ENCODE measurements around the gene ZNF646. TPM values are rescaled to one million over a fixed set of nuclear protein-coding genes. Genes with fewer than 3 reads are reported as not detected.
A peak's percentile ranks its signal among the peaks of the same experiment; 100 is the strongest.
"Not testable (repeated sequence)": the region's sequence is repeated elsewhere in the genome, so short reads cannot be mapped to it uniquely, and the experiment has no call there.

Gene ZNF646
- polyA plus RNA-seq, 1 donor, result 12.4 TPM

- Histone ChIP-seq H3K4me1 (ENCODE audit: control insufficient read depth, insufficient read depth, low read length) (peaks cover 8% of the 10 kb centered on the region), H3K27ac (ENCODE audit: low read length) (no peak overlapping the region), H3K36me3 (ENCODE audit: control insufficient read depth, insufficient read depth, low read length) (peaks cover 16% of the 10 kb centered on the region), H3K4me3 (ENCODE audit: low read length) (no peak overlapping the region), H3K27me3 (ENCODE audit: control insufficient read depth, insufficient read depth, low read length) (no peaks in the 10 kb centered on the region), H3K9me3 (ENCODE audit: control insufficient read depth, low read depth, low read length) (peaks cover 5% of the 10 kb centered on the region)
- DNase-seq, result no peak
- WGBS (ENCODE audit: insufficient coverage, low lambda C conversion rate), result 80% methylated on average over 1 of the region's 5 CpGs
These were observed 18.1 kb downstream of the ZNF646 start for GRCh38 chr16:31092330-31092729.

- Histone ChIP-seq H3K36me3 (ENCODE audit: control insufficient read depth, insufficient read depth, low read length) (peaks cover 13% of the 10 kb centered on the region), H3K4me1 (ENCODE audit: control insufficient read depth, insufficient read depth, low read length) (peaks cover 8% of the 10 kb centered on the region), H3K4me3 (ENCODE audit: low read length) (peak overlapping the region; percentile 85), H3K9me3 (ENCODE audit: control insufficient read depth, low read depth, low read length) (peaks cover 5% of the 10 kb centered on the region), H3K27ac (ENCODE audit: low read length) (no peak overlapping the region), H3K27me3 (ENCODE audit: control insufficient read depth, insufficient read depth, low read length) (no peaks in the 10 kb centered on the region)
- peak in 1 of 2 donors; percentile 48 for DNase-seq
- WGBS (ENCODE audit: insufficient coverage, low lambda C conversion rate), result no CpG with 5 or more reads among the region's 17 CpGs
These were observed 19.0 kb downstream of the ZNF646 start for GRCh38 chr16:31093132-31093703.

GRCh38 chr16:31094088-31094423 lies 19.8 kb downstream of the ZNF646 start:
- Histone ChIP-seq H3K27me3 (ENCODE audit: control insufficient read depth, insufficient read depth, low read length) (no peaks in the 10 kb centered on the region), H3K36me3 (ENCODE audit: control insufficient read depth, insufficient read depth, low read length) (peaks cover 11% of the 10 kb centered on the region), H3K27ac (ENCODE audit: low read length) (peak overlapping the region; percentile 88), H3K4me3 (ENCODE audit: low read length) (peak overlapping the region; percentile 85), H3K4me1 (ENCODE audit: control insufficient read depth, insufficient read depth, low read length) (peaks cover 8% of the 10 kb centered on the region), H3K9me3 (ENCODE audit: control insufficient read depth, low read depth, low read length) (peaks cover 5% of the 10 kb centered on the region)
- DNase-seq, result no peak
- WGBS (ENCODE audit: insufficient coverage, low lambda C conversion rate), result no CpG with 5 or more reads among the region's 20 CpGs

GRCh38 chr16:31094424-31095120 lies 20.4 kb downstream of the ZNF646 start, which contains the start of gene VKORC1:
VKORC1 (minus strand) TSS chr16:31094797; CDS start chr16:31094729, 68 bp downstream.
- DNase-seq, result peak; percentile 93 to 97
- Histone ChIP-seq H3K4me3 (ENCODE audit: low read length) (peak within 1 kb of the TSS; percentile 85), H3K27me3 (ENCODE audit: control insufficient read depth, insufficient read depth, low read length) (no peaks in the 10 kb centered on the region), H3K27ac (ENCODE audit: low read length) (peak within 1 kb of the TSS; percentile 88), H3K4me1 (ENCODE audit: control insufficient read depth, insufficient read depth, low read length) (peaks cover 8% of the 10 kb centered on the region), H3K36me3 (ENCODE audit: control insufficient read depth, insufficient read depth, low read length) (peaks cover 11% of the 10 kb centered on the region), H3K9me3 (ENCODE audit: control insufficient read depth, low read depth, low read length) (peaks cover 5% of the 10 kb centered on the region)
- no CpG with 5 or more reads among the region's 69 CpGs for WGBS (ENCODE audit: insufficient coverage, low lambda C conversion rate)

GRCh38 chr16:31099860-31100638 lies 25.8 kb downstream of the ZNF646 start:
- no CpG with 5 or more reads among the region's 4 CpGs for WGBS (ENCODE audit: insufficient coverage, low lambda C conversion rate)
- DNase-seq, result no peak
- Histone ChIP-seq H3K9me3 (ENCODE audit: control insufficient read depth, low read depth, low read length) (peaks cover 3% of the 10 kb centered on the region), H3K27ac (ENCODE audit: low read length) (no peak overlapping the region), H3K4me3 (ENCODE audit: low read length) (no peak overlapping the region), H3K27me3 (ENCODE audit: control insufficient read depth, insufficient read depth, low read length) (no peaks in the 10 kb centered on the region), H3K36me3 (ENCODE audit: control insufficient read depth, insufficient read depth, low read length) (no peaks in the 10 kb centered on the region), H3K4me1 (ENCODE audit: control insufficient read depth, insufficient read depth, low read length) (no peaks in the 10 kb centered on the region)

GRCh38 chr16:31100876-31101641 lies 26.8 kb downstream of the ZNF646 start:
- not testable (repeated sequence) for DNase-seq; H3K27ac ChIP-seq (ENCODE audit: low read length); H3K36me3 ChIP-seq (ENCODE audit: control insufficient read depth, insufficient read depth, low read length); H3K4me3 ChIP-seq (ENCODE audit: low read length); H3K4me1 ChIP-seq (ENCODE audit: control insufficient read depth, insufficient read depth, low read length); H3K9me3 ChIP-seq (ENCODE audit: control insufficient read depth, low read depth, low read length); H3K27me3 ChIP-seq (ENCODE audit: control insufficient read depth, insufficient read depth, low read length)
- 72% methylated on average over 2 of the region's 13 CpGs for WGBS (ENCODE audit: insufficient coverage, low lambda C conversion rate)

GRCh38 chr16:31105677-31106213 lies 31.5 kb downstream of the ZNF646 start:
- peaks cover 11% of the 10 kb centered on the region for H3K4me1 ChIP-seq (ENCODE audit: control insufficient read depth, insufficient read depth, low read length)
- H3K27ac ChIP-seq (ENCODE audit: low read length), result no peak overlapping the region
- H3K27me3 ChIP-seq (ENCODE audit: control insufficient read depth, insufficient read depth, low read length), result no peaks in the 10 kb centered on the region
- H3K9me3 ChIP-seq (ENCODE audit: control insufficient read depth, low read depth, low read length), result peaks cover 3% of the 10 kb centered on the region
- WGBS (ENCODE audit: insufficient coverage, low lambda C conversion rate), result 90% methylated on average over 3 of the region's 33 CpGs
- peaks cover 12% of the 10 kb centered on the region for H3K36me3 ChIP-seq (ENCODE audit: control insufficient read depth, insufficient read depth, low read length)
- peak in 1 of 2 donors; percentile 69 for DNase-seq
- no peak overlapping the region for H3K4me3 ChIP-seq (ENCODE audit: low read length)

GRCh38 chr16:31106509-31107464 lies 32.6 kb downstream of the ZNF646 start:
- H3K27ac ChIP-seq (ENCODE audit: low read length), result no peak overlapping the region
- no peak for DNase-seq
- H3K27me3 ChIP-seq (ENCODE audit: control insufficient read depth, insufficient read depth, low read length), result no peaks in the 10 kb centered on the region
- WGBS (ENCODE audit: insufficient coverage, low lambda C conversion rate), result 83% methylated on average over 1 of the region's 28 CpGs
- peaks cover 3% of the 10 kb centered on the region for H3K9me3 ChIP-seq (ENCODE audit: control insufficient read depth, low read depth, low read length)
- H3K4me1 ChIP-seq (ENCODE audit: control insufficient read depth, insufficient read depth, low read length), result peaks cover 11% of the 10 kb centered on the region
- H3K4me3 ChIP-seq (ENCODE audit: low read length), result no peak overlapping the region
- peaks cover 22% of the 10 kb centered on the region for H3K36me3 ChIP-seq (ENCODE audit: control insufficient read depth, insufficient read depth, low read length)

- no peak overlapping the region for H3K4me3 ChIP-seq (ENCODE audit: low read length)
- no CpG with 5 or more reads among the region's 6 CpGs for WGBS (ENCODE audit: insufficient coverage, low lambda C conversion rate)
- no peaks in the 10 kb centered on the region for H3K27me3 ChIP-seq (ENCODE audit: control insufficient read depth, insufficient read depth, low read length)
- H3K4me1 ChIP-seq (ENCODE audit: control insufficient read depth, insufficient read depth, low read length), result peaks cover 11% of the 10 kb centered on the region
- H3K36me3 ChIP-seq (ENCODE audit: control insufficient read depth, insufficient read depth, low read length), result peaks cover 29% of the 10 kb centered on the region
- DNase-seq, result no peak
- H3K9me3 ChIP-seq (ENCODE audit: control insufficient read depth, low read depth, low read length), result peaks cover 3% of the 10 kb centered on the region
- H3K27ac ChIP-seq (ENCODE audit: low read length), result no peak overlapping the region
These were observed 33.2 kb downstream of the ZNF646 start for GRCh38 chr16:31107465-31107867.
